Aorta (tissue), 5 donors: Measurements from ENCODE around the gene TRPV4. TPM values are rescaled to one million over a fixed set of nuclear protein-coding genes. Genes with fewer than 3 reads are reported as not detected.

Experiments used
- ATAC-seq: fragments of 200-7000 bp; cut with Tn5 transposase; one replicate; pipeline ENCODE4 v1.9.1; 2022; ENCODE audit warnings: moderate library complexity; ENCODE audit not compliant: low FRiP score
- DNase-seq, 2 donors: peaks; one replicate each; pipeline ENCODE4 v3.0.0-alpha.2; 2020
- H3K27ac ChIP-seq, 2 donors: one replicate each; pipeline ENCODE4 v1.5.1; 2013; ENCODE audit warnings: low read length in 2 of 2, mild to moderate bottlenecking in 2 of 2, moderate library complexity in 2 of 2, control low read depth in 1 of 2, inconsistent platforms in 1 of 2, low read depth in 1 of 2
- H3K27me3 ChIP-seq, 2 donors: one replicate each; pipeline ENCODE4 v1.6.1; 2013; ENCODE audit warnings: control low read depth in 1 of 2, low read length in 1 of 2, mild to moderate bottlenecking in 1 of 2, moderate library complexity in 1 of 2; ENCODE audit not compliant: insufficient read depth in 2 of 2, control insufficient read depth in 1 of 2
- H3K36me3 ChIP-seq, 2 donors: one replicate each; pipeline ENCODE4 v1.6.1; 2013; ENCODE audit warnings: control low read depth in 1 of 2, low read length in 1 of 2, mild to moderate bottlenecking in 1 of 2; ENCODE audit not compliant: insufficient read depth in 2 of 2, control insufficient read depth in 1 of 2
- H3K4me1 ChIP-seq, 2 donors: one replicate each; pipeline ENCODE4 v1.6.1; 2013; ENCODE audit warnings: low read length in 2 of 2, control low read depth in 1 of 2, mild to moderate bottlenecking in 1 of 2, moderate library complexity in 1 of 2; ENCODE audit not compliant: insufficient read depth in 2 of 2, control insufficient read depth in 1 of 2
- H3K4me3 ChIP-seq, 2 donors: one replicate each; pipeline ENCODE4 v1.5.1; 2013; ENCODE audit warnings: low read length in 2 of 2, control low read depth in 1 of 2, mild to moderate bottlenecking in 1 of 2
- H3K9me3 ChIP-seq: one replicate; pipeline ENCODE4 v1.6.1; 2013; ENCODE audit warnings: mild to moderate bottlenecking, low read length; ENCODE audit not compliant: control insufficient read depth
- WGBS, 2 donors: extraction: QIAGEN DNeasy Blood & Tissue Kit; methylation state at CpG; one replicate each; pipeline ENCODE4 v1.1.7; 2013; 5-methylcytosine and 5-hydroxymethylcytosine counted together
- intact Hi-C, 2 donors: fragments of 100-400 bp; cut with DNase I; formaldehyde crosslinking; loops; one replicate each; pipeline versions ENCODE4 v1.14.2 to v1.15.0; 2022
- polyA plus RNA-seq, 2 donors: library from polyadenylated mRNA; stranded (reverse); fragments of 200-250 nt; gene quantifications; one replicate each; pipeline ENCODE4 v1.2.3, GENCODE V29; 2013
- total RNA-seq, 2 donors: library from RNA; stranded (reverse); fragmentation: NEBNext Ultra II Directional; extraction: Animal tissue kit (Norgen Biotek cat#: 25700); gene quantifications; one replicate each; pipeline ENCODE4 v1.2.1, GENCODE V29; 2021
- donor health status: healthy with polysubstance abuse.
- donor health status: Bipolar disorder and iron deficiency.
- donor health status: DM: no; HTN: no; CAD: no.
- donor health status: DM: no; HTN: no; CAD: no.
- donor health status: DM: yes; HTN: yes; CAD: no.

The TRPV4 gene
- total and polyA plus RNA-seq, 4 donors = 0.08 to 3.9 (median 1.9) TPM

DNA sequence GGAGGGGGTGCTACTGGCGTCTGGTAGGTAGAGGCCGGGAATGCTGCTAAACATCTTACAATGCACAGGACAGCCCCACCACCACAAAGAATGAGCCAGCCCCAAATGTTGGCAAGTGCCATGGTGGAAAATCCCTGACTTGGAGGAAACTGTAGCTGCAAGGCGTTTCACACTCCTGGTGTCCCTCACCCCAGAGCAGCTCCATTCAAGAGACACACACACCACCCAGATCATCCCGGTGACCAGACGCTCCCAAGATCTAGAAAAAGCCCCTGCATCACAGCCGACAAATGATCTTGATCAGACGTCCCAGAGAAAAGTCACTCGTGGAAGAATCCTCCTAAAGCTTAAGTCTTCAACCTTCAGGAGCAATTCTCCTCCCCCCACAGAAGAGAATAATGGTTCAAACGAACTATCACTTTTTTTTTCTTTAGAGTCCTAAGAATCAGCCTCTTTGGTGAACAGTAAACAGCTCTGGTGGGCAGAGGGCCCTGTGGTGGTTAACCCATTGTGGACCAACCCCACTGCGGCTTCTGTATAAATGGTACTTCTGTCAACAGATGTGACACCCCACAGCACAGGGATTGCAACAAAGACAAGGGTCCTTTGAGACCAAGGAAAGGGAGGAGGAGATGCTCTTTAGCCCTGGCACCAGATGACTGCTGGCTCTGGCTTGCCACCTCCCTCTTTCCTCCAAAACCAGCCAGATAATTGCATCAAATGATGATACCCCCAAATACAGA is 44.5 kb upstream of the TRPV4 start:
- Histone ChIP-seq H3K36me3 (no peaks in the 10 kb centered on the region), H3K4me1 (peaks cover 0 to 4% of the 10 kb centered on the region in 2 donors), H3K9me3 (no peaks in the 10 kb centered on the region), H3K27me3 (no peaks in the 10 kb centered on the region), H3K27ac (no peak overlapping the region), H3K4me3 (no peak overlapping the region)
- intact Hi-C loops = loop anchor here (10.0 kb wide), 1 partner anchor 283 kb away; no protein-coding TSS in a partner anchor
- 58 to 61% methylated on average over 10 of the region's 10 CpGs for WGBS, 2 donors
- DNase-seq (no peak), ATAC-seq (no peak)

DNA sequence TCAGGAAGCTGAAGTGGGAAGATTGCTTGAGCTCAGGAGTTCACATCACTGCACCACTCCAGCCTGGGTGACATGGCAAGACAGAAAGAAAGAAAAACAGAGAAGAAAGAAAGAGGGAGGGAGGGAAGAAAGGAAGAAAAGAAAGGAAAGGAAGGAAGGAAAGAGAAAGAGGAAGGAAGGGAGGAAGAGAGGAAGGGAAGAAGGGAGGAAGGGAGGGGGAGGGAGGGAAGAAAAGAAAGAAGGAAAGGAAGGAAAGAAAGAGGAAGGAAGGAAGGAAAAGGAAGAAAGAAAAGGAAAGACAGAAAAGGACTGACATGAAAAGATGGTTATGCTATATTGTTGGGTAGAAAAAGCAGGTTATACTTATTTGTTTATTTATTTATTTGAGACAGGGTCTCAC is 43.2 kb upstream of the TRPV4 start:
- Histone ChIP-seq H3K27me3 (no peaks in the 10 kb centered on the region), H3K9me3 (no peaks in the 10 kb centered on the region), H3K36me3 (peaks cover 0 to 2% of the 10 kb centered on the region in 2 donors), H3K27ac (no peak overlapping the region), H3K4me1 (peaks cover 0 to 4% of the 10 kb centered on the region in 2 donors), H3K4me3 (no peak overlapping the region)
- DNase-seq = no peak
- intact Hi-C loops = loop anchor here (10.0 kb wide), 1 partner anchor 282 kb away; no protein-coding TSS in a partner anchor
- no peak for ATAC-seq

DNA sequence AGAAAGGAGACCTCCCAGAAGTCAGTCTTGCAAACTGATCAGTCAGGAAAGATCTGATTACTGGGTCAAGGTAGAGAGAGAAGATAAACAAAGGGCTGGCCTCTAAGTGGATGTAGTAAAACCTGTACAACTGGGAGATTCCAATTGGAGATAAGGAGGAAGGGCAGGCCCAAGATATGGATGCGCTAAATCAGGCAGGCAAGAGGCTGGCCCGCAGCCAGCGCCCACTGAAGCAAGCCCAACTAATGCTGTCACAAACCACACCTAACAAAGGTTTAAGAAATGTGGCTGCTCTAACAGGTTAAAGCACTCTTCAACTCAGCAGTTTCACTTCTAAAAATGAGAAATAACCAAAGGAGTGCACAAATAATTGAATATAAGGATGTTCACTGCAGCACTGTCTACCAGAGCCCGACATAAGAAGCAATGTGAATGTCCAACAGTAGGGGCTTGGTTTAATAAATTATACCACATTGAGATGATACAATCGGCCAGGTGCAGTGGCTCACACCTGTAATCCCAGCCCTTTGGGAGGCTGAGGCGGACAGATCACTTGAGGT is 42.5 kb upstream of the TRPV4 start:
- Histone ChIP-seq H3K4me3 (no peak overlapping the region), H3K36me3 (peaks cover 0 to 2% of the 10 kb centered on the region in 2 donors), H3K9me3 (no peaks in the 10 kb centered on the region), H3K4me1 (peaks cover 0 to 4% of the 10 kb centered on the region in 2 donors), H3K27me3 (no peaks in the 10 kb centered on the region), H3K27ac (no peak overlapping the region)
- intact Hi-C loops = loop anchor here (10.0 kb wide), 1 partner anchor 281 kb away; no protein-coding TSS in a partner anchor
- 83 to 85% methylated on average over 6 of the region's 6 CpGs for WGBS, 2 donors
- ATAC-seq = no peak
- no peak for DNase-seq

DNA sequence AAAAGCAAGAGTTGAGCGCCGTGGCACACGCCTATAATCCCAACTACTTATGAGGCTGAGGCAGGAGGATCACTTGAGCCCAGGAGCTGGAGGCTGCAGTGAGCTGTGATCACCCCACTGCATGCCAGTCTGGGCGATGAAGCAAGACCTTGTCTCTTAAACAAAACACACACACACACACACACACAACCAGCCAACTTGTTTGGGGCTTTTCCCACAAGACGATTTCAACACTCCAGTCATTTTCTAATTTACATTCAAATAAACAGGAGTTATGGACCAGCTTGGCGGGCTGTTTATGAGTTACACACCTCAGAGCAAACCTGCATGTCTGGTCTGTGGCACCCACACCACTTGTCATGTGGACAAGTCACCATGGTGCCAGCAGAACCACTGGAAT is 40.5 kb upstream of the TRPV4 start:
- H3K4me1 ChIP-seq = peaks cover 0 to 4% of the 10 kb centered on the region in 2 donors
- DNase-seq = no peak
- no peak overlapping the region for H3K27ac ChIP-seq
- WGBS, 2 donors = 91 to 92% methylated on average over 6 of the region's 6 CpGs
- H3K27me3 ChIP-seq = no peaks in the 10 kb centered on the region
- no peak overlapping the region for H3K4me3 ChIP-seq
- no peaks in the 10 kb centered on the region for H3K9me3 ChIP-seq
- peaks cover 0 to 2% of the 10 kb centered on the region in 2 donors for H3K36me3 ChIP-seq
- intact Hi-C loops = loop anchor here (10.0 kb wide), 1 partner anchor 279 kb away; no protein-coding TSS in a partner anchor
- ATAC-seq = no peak

DNA sequence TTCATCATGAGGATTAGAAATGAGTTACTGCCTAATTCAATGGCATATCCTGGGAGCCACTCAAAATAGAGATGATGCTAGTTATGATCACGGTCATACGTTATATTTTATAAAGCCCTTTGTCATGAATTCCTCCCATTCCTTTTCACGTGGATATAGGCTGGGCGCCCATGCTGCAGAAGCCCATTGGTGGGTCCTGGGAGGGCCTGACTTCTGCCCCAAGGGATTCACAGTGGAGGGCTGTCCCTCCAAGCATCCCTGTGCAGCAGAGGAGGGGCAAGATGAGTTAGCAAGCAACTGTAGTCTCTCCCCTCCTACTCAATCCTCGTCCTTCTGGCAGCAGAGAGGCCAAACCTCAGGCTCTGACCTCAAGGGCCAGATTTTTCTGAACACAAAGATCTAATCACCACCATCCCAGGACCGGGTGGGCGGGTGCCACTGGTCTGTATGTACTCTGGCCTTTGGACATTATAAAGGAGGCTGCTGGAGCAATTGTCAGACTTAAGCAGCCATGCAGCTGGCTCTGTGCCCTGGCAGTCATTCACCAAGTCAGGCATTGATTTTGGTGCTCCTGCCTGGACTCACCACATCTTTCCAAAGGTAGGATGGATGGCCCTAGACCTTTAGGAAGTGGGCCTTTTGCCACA is 38.6 kb upstream of the TRPV4 start:
- 64 to 66% methylated on average over 7 of the region's 7 CpGs for WGBS, 2 donors
- Histone ChIP-seq H3K27ac (no peak overlapping the region), H3K9me3 (no peaks in the 10 kb centered on the region), H3K4me1 (no peaks in the 10 kb centered on the region), H3K27me3 (no peaks in the 10 kb centered on the region), H3K4me3 (no peak overlapping the region), H3K36me3 (peaks cover 0 to 2% of the 10 kb centered on the region in 2 donors)
- ATAC-seq (no peak), DNase-seq (no peak)
- intact Hi-C loops = loop anchor here (10.0 kb wide), 1 partner anchor 277 kb away; no protein-coding TSS in a partner anchor

DNA sequence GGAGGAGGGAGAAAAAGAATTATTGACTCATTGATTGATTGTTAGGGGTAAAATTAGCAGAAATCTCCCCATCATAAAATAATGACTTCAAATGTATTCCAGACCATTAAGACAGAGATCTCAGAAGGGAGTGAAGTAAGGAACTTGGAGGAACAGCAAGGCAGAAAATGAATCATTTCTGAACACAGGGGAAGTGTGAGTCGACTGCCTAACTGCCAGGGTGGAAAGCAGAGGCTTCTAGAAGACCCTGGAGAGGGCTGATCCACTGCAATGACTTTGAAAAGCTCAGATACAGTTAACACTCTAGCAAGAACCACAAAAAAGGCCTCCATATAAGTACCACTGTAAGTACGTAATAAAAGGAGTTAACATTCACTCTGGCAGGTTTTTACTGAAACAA is 37.5 kb upstream of the TRPV4 start:
- 66 to 73% methylated on average over 2 of the region's 2 CpGs for WGBS, 2 donors
- H3K27me3 ChIP-seq = no peaks in the 10 kb centered on the region
- no peak for ATAC-seq
- intact Hi-C loops = loop anchor here (10.0 kb wide), 1 partner anchor 276 kb away; no protein-coding TSS in a partner anchor
- H3K4me1 ChIP-seq = no peaks in the 10 kb centered on the region
- DNase-seq = no peak
- H3K4me3 ChIP-seq = no peak overlapping the region
- no peaks in the 10 kb centered on the region for H3K9me3 ChIP-seq
- no peak overlapping the region for H3K27ac ChIP-seq
- H3K36me3 ChIP-seq = peaks cover 0 to 2% of the 10 kb centered on the region in 2 donors

DNA sequence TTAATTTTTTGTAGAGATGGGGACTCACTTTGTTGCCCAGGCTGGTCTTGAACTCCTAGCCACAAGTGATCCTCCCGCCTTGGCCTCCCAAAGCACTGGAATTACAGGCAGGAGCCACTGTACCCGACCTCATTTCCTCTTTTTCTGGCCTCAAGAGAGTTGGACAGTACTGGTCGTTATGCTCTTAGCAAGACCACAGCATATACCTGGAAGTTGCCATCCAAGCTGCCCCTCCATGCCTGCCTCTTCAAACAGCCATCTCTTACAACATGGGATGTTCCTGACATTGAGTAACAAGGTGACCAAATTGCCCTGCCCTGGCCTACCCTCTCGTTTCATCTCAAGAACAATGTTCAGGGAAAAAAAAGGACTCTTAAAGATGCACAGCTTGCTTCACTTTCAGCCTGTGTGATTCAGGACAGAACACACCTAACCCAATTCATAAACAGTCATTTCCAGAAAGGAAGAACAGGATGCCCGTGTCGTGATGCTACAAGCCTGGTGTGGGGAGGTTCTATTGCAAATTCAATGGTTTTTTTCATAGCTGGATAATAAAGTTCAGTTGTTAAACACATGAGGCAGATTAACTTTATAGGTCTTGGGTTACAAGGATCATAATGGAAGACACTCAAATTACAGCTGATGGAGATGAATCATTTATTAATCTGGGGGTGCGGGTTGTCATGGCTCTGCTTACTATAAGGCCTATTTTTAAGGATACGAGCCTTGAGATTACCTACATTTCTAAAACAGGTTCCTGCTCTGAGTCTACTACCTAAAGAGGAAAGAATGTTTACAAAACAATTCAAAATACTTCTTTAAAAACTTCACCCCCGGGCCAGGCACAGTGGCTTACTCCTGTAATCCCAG is 35.2 kb upstream of the TRPV4 start:
- no peak for ATAC-seq
- no peaks in the 10 kb centered on the region for H3K27me3 ChIP-seq
- H3K9me3 ChIP-seq = no peaks in the 10 kb centered on the region
- no peak for DNase-seq
- H3K27ac ChIP-seq = no peak overlapping the region
- WGBS, 2 donors = 84 to 90% methylated on average over 9 of the region's 9 CpGs
- no peaks in the 10 kb centered on the region for H3K4me1 ChIP-seq
- H3K4me3 ChIP-seq = no peak overlapping the region
- H3K36me3 ChIP-seq = peaks cover 0 to 2% of the 10 kb centered on the region in 2 donors
- intact Hi-C loops = no loop called here

DNA sequence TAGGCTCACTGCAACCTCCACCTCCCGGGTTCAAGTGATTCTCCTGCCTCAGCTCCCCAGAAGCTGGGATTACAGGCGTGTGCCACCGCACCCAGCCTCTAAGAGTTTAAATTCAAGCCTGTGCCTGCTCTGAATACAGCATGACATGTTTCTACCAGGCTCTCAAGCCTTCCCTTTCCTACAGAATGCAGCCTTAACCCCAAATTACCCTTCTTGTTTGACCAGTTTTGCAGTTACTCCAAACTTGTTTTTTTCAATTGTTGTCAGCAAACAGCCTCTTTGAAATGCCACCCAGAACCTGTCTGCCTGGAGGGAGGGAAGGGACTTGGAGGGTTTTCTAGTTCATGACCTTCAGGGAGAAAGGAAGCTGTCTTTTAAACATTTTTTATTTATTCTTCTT is 31.7 kb upstream of the TRPV4 start:
- no peak for ATAC-seq

More for the DNA sequence above, 31.7 kb upstream of the TRPV4 start:
- H3K9me3 ChIP-seq = no peaks in the 10 kb centered on the region
- DNase-seq = no peak
- intact Hi-C loops = no loop called here
- no peak overlapping the region for H3K4me3 ChIP-seq
- no peaks in the 10 kb centered on the region for H3K36me3 ChIP-seq
- WGBS, 2 donors = 77% methylated on average over 3 of the region's 3 CpGs
- H3K27ac ChIP-seq = no peak overlapping the region
- H3K27me3 ChIP-seq = no peaks in the 10 kb centered on the region
- H3K4me1 ChIP-seq = no peaks in the 10 kb centered on the region
